Epithelial cell of esophagus (primary cell): ENCODE measurements around the gene CD9.

ENCODE experiments used
- DNase-seq: peaks from one replicate; pipeline ENCODE4 v3.0.0; 2010; ENCODE audit warnings: low read depth
- H3K4me3 ChIP-seq: 2 replicates; pipeline ENCODE4 v1.5.1; 2011; ENCODE audit warnings: mild to moderate bottlenecking, low read length, control low read depth
- CTCF ChIP-seq: IDR thresholded peaks from 2 replicates; pipeline ENCODE4 v1.5.1; 2011; ENCODE audit warnings: low read depth, mild to moderate bottlenecking, low read length, control low read depth, inconsistent platforms; ENCODE audit not compliant: insufficient read depth; ENCODE audit errors: missing control alignments

CD9 gene

GRCh38 chr12:6273541-6274230 is 73.5 kb downstream of the CD9 start:
- TF ChIP-seq CTCF: no peak
- no peak overlapping the region for H3K4me3 ChIP-seq
- DNase-seq: peak; percentile 23

GRCh38 chr12:6274231-6275221 is 74.3 kb downstream of the CD9 start:
- H3K4me3 ChIP-seq: no peak overlapping the region
- TF ChIP-seq CTCF: no peak
- no peak for DNase-seq

- TF ChIP-seq CTCF: no peak
- no peak overlapping the region for H3K4me3 ChIP-seq
- no peak for DNase-seq
Measured at GRCh38 chr12:6275928-6276887, 76.0 kb downstream of the CD9 start.

- TF ChIP-seq CTCF: no peak
- no peak overlapping the region for H3K4me3 ChIP-seq
- peak; percentile 90 for DNase-seq
Measured at GRCh38 chr12:6276956-6277620, 76.9 kb downstream of the CD9 start.

GRCh38 chr12:6277982-6278438 is 77.8 kb downstream of the CD9 start:
- H3K4me3 ChIP-seq: peak overlapping the region; percentile 23
- TF ChIP-seq CTCF: no peak
- DNase-seq: peak; percentile 91
